Hepatocyte (in vitro differentiated cells): ENCODE measurements around the gene MLYCD. TPM values are rescaled to one million over a fixed set of nuclear protein-coding genes. Genes with fewer than 3 reads are reported as not detected.

Source experiments
- DNase-seq: peaks from one replicate; pipeline ENCODE4 v3.0.0-alpha.2; 2016; ENCODE audit warnings: low spot score
- H2AFZ ChIP-seq: fragments of 200-600 bp; sonication (generic); 2 replicates; pipeline ENCODE4 v1.6.0; 2016; ENCODE audit warnings: antibody characterized with exemption, mild to moderate bottlenecking
- H3K27ac ChIP-seq: fragments of 200-600 bp; sonication (generic); 2 replicates; pipeline ENCODE4 v1.5.1; 2016; ENCODE audit warnings: mild to moderate bottlenecking
- H3K27me3 ChIP-seq: fragments of 200-600 bp; sonication (generic); 2 replicates; pipeline ENCODE4 v1.6.1; 2016
- H3K36me3 ChIP-seq: fragments of 200-600 bp; sonication (generic); replicated peaks from 2 replicates; pipeline ENCODE4 v1.5.1; 2016; ENCODE audit warnings: low read depth; ENCODE audit not compliant: insufficient read depth
- H3K4me1 ChIP-seq: fragments of 200-600 bp; sonication (generic); 2 replicates; pipeline ENCODE4 v1.5.1; 2016; ENCODE audit warnings: mild to moderate bottlenecking, moderate library complexity; ENCODE audit not compliant: insufficient read depth
- H3K4me2 ChIP-seq: fragments of 200-600 bp; sonication (generic); 2 replicates; pipeline ENCODE4 v1.6.0; 2016
- H3K4me3 ChIP-seq: fragments of 200-600 bp; sonication (generic); 2 replicates; pipeline ENCODE4 v1.5.1; 2016; ENCODE audit warnings: mild to moderate bottlenecking
- H3K79me2 ChIP-seq: fragments of 200-600 bp; sonication (generic); 2 replicates; pipeline ENCODE4 v1.6.0; 2017; ENCODE audit warnings: mild to moderate bottlenecking
- H3K9me2 ChIP-seq: fragments of 200-600 bp; sonication (generic); replicated peaks from 2 replicates; pipeline ENCODE4 v1.6.0; 2017; ENCODE audit warnings: mild to moderate bottlenecking; ENCODE audit not compliant: insufficient read depth
- H3K9me3 ChIP-seq: fragments of 200-600 bp; sonication (generic); 2 replicates; pipeline ENCODE4 v1.5.1; 2016; ENCODE audit warnings: low read depth, mild to moderate bottlenecking
- H4K20me1 ChIP-seq: fragments of 200-600 bp; sonication (generic); 2 replicates; pipeline ENCODE4 v1.6.0; 2016; ENCODE audit warnings: mild to moderate bottlenecking; ENCODE audit not compliant: insufficient read depth, poor library complexity, severe bottlenecking
- EZH2 ChIP-seq: fragments of 200-600 bp; sonication (generic); IDR thresholded peaks from 2 replicates; pipeline ENCODE4 v1.6.1; 2016; ENCODE audit warnings: antibody characterized with exemption, mild to moderate bottlenecking, borderline replicate concordance
- EZH2phosphoT487 ChIP-seq: fragments of 200-600 bp; sonication (generic); IDR thresholded peaks from one replicate; pipeline ENCODE4 v1.6.1; 2018; ENCODE audit warnings: antibody characterized with exemption, mild to moderate bottlenecking, low read depth, moderate library complexity; ENCODE audit not compliant: unreplicated experiment, severe bottlenecking
- WGBS: methylation state at CpG from one replicate; pipeline ENCODE4 v1.1.6; 2016; ENCODE audit warnings: low lambda C conversion rate; ENCODE audit errors: missing lambda C conversion rate; 5-methylcytosine and 5-hydroxymethylcytosine counted together
- polyA plus RNA-seq: library from polyadenylated mRNA; unstranded; fragments of >200 nt; fragmentation: Nextera tagmentation; extraction: Ambion mirVana; gene quantifications from 2 replicates; pipeline ENCODE4 v1.2.1, GENCODE V29; 2016
- total RNA-seq: library from RNA; depleted of rRNA; stranded (reverse); fragments of >200 nt; gene quantifications from 2 replicates; pipeline ENCODE4 v1.2.3, GENCODE V29; 2014
- TF ChIP-seq, protein P1 (sequence below): fragments of 200-600 bp; sonication (generic); IDR thresholded peaks from 2 replicates; pipeline ENCODE4 v1.5.1; 2016; ENCODE audit warnings: antibody characterized with exemption, mild to moderate bottlenecking; ENCODE audit not compliant: poor library complexity

Gene MLYCD
- total and polyA plus RNA-seq, 2 experiments from 2014 or later, result 6.3 to 10.1 TPM

DNA sequence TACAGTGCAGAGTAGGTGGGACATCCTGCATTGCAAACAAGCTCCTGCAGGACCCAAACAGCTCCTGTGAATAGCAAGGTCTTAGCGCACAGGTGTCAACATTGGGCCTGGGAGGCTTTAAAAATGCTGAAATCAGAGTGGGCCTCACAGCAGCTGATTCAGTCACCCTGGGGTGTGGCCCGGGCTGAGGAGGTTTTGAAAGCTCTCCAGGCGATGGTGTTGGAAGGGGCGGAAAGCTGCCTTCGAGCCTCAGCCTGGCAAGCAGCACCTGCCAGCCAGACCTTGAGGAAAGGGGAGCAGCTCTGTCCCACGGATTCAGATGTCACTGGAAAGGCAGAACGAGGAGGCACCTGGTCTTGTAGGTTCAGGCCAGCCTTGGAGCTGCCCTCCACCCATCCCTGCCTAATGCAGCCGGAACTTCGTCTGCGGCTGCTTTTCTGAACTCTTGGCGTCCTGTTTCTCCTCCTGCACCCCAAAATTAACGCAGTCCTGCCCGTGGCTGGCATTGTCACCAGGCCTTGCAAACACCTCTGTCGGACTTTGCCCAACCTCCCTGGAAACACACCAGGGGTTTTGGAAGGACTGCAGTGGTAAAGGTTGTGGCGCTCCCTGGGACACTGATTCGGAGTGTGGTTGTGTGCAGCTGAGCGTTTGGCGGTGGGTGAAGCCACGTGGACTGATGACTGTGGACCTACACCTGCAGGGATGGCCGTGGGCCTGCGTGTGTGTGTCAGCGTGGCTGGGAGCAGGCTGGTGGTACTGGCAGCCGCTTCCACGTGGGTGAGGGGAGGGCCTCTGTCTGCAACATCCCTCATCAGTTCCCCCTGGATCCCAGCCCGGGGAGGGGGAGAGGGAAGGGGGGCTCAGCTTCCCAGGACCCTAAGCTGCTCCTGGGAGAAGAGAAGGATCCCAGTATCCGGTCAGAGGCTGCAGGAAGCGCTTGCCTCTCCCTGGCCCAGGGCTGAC lies 72.5 kb downstream of the MLYCD start:
- Histone ChIP-seq H4K20me1 (no peaks in the 10 kb centered on the region), H2AFZ (no peak overlapping the region), H3K27ac (no peak overlapping the region), H3K36me3 (no peaks in the 10 kb centered on the region), H3K4me1 (no peaks in the 10 kb centered on the region), H3K9me2 (no peaks in the 10 kb centered on the region), H3K9me3 (no peaks in the 10 kb centered on the region), H3K4me3 (no peak overlapping the region), H3K4me2 (no peak overlapping the region), H3K79me2 (no peaks in the 10 kb centered on the region), H3K27me3 (peaks cover 10% of the 10 kb centered on the region)
- TF ChIP-seq EZH2phosphoT487 (no peak), EZH2 (no peak)
- TF ChIP-seq, protein P1, sequence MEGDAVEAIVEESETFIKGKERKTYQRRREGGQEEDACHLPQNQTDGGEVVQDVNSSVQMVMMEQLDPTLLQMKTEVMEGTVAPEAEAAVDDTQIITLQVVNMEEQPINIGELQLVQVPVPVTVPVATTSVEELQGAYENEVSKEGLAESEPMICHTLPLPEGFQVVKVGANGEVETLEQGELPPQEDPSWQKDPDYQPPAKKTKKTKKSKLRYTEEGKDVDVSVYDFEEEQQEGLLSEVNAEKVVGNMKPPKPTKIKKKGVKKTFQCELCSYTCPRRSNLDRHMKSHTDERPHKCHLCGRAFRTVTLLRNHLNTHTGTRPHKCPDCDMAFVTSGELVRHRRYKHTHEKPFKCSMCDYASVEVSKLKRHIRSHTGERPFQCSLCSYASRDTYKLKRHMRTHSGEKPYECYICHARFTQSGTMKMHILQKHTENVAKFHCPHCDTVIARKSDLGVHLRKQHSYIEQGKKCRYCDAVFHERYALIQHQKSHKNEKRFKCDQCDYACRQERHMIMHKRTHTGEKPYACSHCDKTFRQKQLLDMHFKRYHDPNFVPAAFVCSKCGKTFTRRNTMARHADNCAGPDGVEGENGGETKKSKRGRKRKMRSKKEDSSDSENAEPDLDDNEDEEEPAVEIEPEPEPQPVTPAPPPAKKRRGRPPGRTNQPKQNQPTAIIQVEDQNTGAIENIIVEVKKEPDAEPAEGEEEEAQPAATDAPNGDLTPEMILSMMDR, result no peak
- WGBS, result 78% methylated on average over 26 of the region's 27 CpGs
- DNase-seq, result no peak

DNA sequence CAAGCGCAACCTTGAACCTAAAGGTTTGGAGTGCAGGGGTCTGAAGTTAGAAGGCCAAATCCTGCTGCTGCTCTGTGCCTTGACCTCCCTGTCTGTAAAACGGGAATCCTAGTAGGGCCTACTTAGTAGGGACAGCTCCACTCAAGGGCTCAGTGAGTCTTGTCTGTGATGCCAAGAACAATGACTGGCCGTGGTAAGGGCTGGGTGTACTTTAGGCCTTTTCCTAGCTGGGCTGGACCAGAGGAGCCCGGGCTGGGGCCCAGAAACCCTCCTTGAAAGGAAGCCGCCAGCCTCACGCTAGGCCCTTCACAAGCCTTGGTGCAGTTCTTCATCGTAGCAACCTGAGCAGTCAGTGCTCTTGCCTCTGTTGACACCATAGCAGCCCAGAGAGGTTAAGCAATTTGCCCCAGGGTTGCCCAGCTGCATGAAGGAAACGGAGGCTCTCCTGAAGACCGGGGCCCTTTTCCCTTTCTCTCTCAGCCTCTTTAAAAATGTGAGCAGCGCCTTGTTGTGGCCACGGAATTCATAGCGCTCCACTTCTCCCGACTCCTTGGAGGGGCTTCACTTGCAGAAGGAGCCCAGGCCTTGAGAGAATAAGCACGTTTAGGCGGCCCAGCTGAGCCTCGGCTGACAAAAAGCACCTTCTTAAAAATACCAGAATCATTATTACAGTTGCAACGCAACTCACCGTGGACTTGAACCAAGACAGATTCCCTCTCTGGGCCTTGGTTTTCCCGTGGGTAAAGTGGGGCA lies 73.5 kb downstream of the MLYCD start:
- DNase-seq, result no peak
- H3K4me2 ChIP-seq, result no peak overlapping the region
- no peaks in the 10 kb centered on the region for H3K4me1 ChIP-seq
- H3K9me3 ChIP-seq, result no peaks in the 10 kb centered on the region
- H3K9me2 ChIP-seq, result no peaks in the 10 kb centered on the region
- H3K4me3 ChIP-seq, result no peak overlapping the region
- WGBS, result 91% methylated on average over 19 of the region's 19 CpGs
- H3K36me3 ChIP-seq, result no peaks in the 10 kb centered on the region
- no peak overlapping the region for H3K27ac ChIP-seq
- H3K27me3 ChIP-seq, result peaks cover 10% of the 10 kb centered on the region
- no peaks in the 10 kb centered on the region for H4K20me1 ChIP-seq
- no peaks in the 10 kb centered on the region for H3K79me2 ChIP-seq
- H2AFZ ChIP-seq, result no peak overlapping the region
- TF ChIP-seq, protein P1, result no peak
- no peak for TF ChIP-seq EZH2
- no peak for TF ChIP-seq EZH2phosphoT487

DNA sequence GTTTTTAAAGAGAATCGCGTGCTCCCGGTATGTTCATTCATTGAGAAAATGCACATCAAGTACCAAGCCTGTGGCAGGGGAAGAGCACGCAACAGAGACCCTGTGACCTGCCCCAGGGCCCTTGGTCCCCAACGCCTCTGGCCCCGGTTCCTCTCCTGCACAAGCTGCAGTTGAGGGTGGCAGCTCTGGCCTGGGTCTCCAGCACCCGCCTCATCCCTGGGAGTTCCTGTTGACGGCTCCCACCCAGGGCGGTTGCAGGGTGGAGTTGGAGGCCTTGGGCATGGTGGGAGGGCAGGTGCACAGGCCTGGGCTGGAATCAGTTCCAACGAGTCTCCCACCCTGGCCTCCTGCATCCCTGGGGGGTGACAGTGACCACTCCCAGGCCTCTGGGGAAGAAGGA lies 74.2 kb downstream of the MLYCD start:
- H3K9me3 ChIP-seq, result no peaks in the 10 kb centered on the region
- no peak overlapping the region for H3K4me3 ChIP-seq
- H3K9me2 ChIP-seq, result no peaks in the 10 kb centered on the region
- no peaks in the 10 kb centered on the region for H3K79me2 ChIP-seq
- no peak overlapping the region for H2AFZ ChIP-seq
- no peaks in the 10 kb centered on the region for H3K4me1 ChIP-seq
- no peaks in the 10 kb centered on the region for H4K20me1 ChIP-seq
- no peak for DNase-seq
- H3K4me2 ChIP-seq, result no peak overlapping the region
- WGBS, result 90% methylated on average over 10 of the region's 10 CpGs
- H3K36me3 ChIP-seq, result no peaks in the 10 kb centered on the region
- peaks cover 10% of the 10 kb centered on the region for H3K27me3 ChIP-seq
- no peak overlapping the region for H3K27ac ChIP-seq
- TF ChIP-seq, protein P1, result no peak
- TF ChIP-seq EZH2, result no peak
- no peak for TF ChIP-seq EZH2phosphoT487
